GM10847 (cell line): ENCODE measurements around the gene THOP1.

Source experiments
- POLR2A ChIP-seq: IDR thresholded peaks from 2 replicates; pipeline ENCODE4 v1.6.1; 2011; ENCODE audit not compliant: insufficient read length; ENCODE audit errors: extremely low read depth

Gene THOP1

GRCh38 chr19:2771786-2772674 lies 13.3 kb upstream of the THOP1 start:
- no peak for TF ChIP-seq POLR2A

DNA sequence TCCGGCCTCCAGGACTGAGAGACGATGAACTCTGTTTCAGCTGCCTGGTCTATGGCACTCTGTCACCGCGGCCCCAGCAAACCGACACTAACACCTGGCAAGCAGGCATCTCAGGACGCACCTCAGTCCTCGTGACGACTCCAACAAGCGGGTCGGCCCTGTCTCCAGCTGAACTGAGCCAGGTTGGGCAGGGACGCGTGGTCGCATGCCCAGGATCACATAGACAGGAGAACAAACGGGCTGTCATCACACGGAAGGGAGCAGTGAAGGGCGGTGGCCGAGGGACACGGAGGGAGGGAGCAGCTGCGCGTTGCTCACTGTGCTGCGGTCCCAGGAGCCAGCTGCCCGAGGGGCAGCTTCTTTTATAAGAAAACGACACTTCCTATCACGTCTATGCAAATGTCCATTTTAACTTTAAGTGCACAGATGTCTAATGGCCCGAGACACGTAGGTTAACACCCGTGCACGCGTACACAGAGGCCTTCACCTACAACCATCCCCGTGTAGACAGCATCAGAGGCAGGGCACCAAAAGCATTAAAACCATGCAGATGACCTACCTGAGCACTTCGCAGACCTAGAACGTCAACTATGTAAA lies 11.1 kb upstream of the THOP1 start:
- no peak for TF ChIP-seq POLR2A

- no peak for TF ChIP-seq POLR2A
Observed at GRCh38 chr19:2774953-2775555, 10.2 kb upstream of the THOP1 start.

- TF ChIP-seq POLR2A: no peak
Observed at GRCh38 chr19:2775556-2776430, 9.5 kb upstream of the THOP1 start.

DNA sequence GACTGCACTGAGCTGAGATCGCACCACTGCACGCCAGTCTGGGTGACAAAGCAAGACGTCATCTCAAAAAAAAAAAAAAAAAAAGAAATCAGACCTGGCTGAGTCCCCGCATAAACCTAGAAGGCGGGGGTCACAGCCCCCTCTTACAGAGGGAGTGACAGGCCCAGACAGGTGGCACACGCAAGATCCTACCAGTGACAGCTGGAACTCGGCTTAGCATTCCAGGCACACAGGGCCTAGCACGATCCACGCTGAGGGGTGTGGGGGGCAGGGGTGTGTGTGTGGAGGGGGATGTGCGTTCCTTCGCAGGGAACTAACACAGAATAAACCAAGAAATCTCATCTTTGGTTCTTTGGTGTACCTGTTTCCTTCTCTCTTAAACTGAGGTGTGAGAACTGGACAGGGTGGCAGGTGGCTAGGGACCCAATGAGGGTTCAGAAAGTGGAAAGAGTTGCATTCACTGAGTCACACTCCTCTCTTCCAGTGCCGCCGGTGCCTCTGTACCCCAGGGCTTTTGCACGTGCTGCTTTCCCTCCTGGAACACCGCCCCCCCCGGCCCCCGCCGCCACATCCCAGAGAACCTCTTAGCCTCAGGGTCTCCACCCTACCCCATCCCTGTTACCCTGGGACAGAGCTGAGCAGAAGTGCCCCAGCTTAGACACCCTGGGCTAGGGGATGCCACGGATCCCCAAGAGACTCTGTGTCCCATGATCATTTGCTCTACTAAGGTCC lies 7.2 kb upstream of the THOP1 start:
- no peak for TF ChIP-seq POLR2A

DNA sequence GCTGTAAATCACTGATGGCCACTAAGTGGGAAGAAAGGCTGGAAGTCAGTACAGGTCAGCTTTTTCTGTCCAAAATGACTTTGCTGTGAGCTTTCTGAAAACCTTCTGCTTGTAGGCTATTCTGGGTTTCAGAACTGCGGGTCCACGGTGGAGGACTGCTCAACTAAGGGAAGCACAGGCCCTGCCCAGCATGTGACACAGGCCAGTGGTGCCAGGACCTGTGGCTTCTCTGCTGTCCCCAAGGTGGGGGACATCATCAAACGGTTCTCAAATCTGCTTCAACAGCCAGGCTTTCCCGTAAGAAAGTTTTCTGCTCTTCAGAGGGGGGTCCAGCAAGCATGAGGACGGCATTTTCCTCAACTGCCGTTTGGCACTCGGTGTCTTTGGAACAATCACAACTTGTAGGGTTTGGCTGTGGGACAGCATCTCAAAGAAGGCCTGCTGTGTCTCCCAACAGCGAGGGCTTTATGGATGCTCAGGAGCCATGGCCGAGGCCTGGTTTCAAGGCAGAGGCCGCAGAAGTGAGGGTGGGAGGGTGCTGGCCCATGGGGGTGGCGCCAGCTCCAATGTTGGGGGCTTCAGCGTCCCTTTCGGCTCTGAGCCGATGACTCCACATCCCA lies 6.1 kb upstream of the THOP1 start:
- no peak for TF ChIP-seq POLR2A

DNA sequence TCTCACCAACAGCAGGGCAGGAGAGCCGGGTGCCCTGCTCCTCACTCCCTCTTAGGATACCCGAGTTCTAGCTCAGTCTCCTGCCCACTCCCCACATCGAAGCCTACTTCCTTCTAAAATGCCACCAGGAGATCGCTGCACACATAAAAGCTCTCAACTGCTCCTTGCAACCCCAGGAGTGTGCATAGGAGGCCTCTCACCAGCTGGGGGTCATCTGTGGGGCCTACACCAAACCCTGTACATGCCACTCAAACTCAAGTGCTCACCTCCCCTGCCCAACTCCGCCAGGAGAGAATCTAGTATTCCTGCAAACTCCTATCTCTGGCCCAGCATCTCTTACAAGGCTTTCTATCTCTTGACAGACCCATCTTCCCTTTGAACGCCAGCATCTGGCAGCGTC lies 5.0 kb upstream of the THOP1 start:
- no peak for TF ChIP-seq POLR2A

- TF ChIP-seq POLR2A: no peak
Observed at GRCh38 chr19:2782329-2782935, 2.9 kb upstream of the THOP1 start.

DNA sequence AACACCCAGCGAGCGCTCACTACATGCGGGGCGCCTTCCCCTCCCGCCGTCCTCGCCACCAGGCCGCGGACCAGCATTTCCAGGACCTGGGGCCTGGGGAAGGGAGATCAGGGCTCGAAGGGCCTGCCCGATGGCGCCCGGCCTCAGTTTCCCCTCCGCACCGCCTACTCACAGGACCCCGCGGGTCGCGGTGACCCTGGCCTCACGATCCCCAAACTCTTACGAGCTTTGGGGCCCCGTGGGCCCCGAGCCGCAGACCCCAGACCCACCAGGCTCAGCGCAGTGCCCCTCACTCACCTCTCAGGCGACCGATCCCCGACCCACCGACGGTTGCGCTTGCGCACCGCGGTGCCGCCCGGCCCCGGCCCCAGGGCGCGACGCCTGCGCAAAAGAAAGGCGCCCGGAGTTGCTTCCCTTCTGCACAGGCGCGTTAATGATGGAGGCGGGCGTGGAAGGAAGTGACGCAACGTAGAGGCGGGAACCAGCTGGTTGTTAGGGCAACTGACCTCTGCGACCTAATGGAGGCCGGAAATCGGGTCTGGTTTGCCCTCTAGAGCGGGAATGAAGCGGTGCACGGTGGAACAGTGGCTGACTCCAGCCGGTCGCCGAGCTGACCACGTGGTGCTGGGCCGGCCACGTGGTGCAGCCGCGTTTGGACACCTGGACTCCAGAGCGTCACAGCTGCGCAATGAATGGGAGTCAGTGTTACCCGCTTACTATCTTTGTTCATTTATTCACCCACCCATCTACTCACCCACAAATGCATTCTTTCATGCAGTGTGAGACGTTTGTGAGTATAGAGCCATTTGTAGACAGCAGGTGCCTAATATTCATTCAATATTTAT lies 2.1 kb upstream of the THOP1 start, which contains the start of gene SGTA:
SGTA (minus strand) TSS at position 338 of the 845 bp plus-strand sequence. CDS start 14,205 bp downstream, outside the sequence.
- peak; percentile 69 for TF ChIP-seq POLR2A

DNA sequence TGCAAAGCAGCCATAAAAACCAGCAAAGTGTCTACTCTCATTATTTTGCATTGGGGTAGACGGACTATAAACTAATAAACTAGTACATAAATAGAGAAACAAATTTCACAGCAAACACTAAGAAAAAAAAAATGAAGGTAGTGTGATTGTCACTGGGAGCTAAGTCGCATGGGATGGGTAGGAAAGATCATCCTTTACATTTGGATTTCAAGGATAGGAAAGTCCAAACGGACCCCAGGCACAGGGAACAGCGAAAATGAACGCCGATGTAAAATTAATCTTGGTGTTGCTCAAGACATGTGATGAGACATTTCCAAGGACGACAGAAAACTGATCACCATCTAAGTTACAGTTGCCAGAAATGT lies 1.5 kb upstream of the THOP1 start:
- TF ChIP-seq POLR2A: no peak

GRCh38 chr19:2787115-2787514 lies 1.8 kb downstream of the THOP1 start:
- no peak for TF ChIP-seq POLR2A

DNA sequence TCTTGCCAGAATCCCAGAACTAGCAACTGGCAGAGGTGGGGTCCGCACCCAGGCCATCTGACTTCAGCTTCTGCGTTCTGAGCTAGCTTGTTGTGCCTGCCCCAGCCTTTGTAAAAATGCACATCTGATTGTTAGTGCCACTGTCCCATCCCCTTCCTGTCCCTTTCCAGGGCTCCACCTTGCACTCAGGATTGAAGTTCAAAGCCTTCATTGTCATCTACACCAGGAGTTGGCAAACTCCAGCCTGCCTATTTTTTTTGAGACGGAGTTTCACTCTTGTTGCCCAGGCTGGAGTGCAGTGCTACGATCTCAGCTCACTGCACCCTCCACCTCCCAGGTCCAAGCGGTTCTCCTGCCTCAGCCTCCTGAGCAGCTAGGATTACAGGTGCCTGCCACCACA lies 2.9 kb downstream of the THOP1 start:
- no peak for TF ChIP-seq POLR2A

DNA sequence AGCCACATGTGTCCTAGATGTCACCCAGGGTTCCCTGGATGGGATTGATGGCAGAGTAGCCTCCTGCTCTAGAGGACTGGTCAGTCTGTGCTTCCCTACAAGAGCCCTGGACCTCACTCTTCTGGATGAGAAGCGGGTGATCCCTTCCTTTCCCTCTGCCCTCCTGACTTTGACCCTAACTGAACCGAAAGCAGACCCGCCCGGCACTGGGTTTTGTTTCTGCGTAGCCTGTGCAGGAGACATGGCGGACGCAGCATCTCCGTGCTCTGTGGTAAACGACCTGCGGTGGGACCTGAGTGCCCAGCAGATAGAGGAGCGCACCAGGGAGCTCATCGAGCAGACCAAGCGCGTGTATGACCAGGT lies 4.9 kb downstream of the THOP1 start:
- no peak for TF ChIP-seq POLR2A
